Hypothalamus (tissue), 51 donors: ENCODE measurements around the gene HPGD.
A peak's percentile ranks its signal among the peaks of the same experiment; 100 is the strongest.

Source experiments
- DNase-seq, 51 donors: peaks; one replicate each; lab custom pipeline; 2025; lab: John Stamatoyannopoulos, UW

Gene HPGD

DNA sequence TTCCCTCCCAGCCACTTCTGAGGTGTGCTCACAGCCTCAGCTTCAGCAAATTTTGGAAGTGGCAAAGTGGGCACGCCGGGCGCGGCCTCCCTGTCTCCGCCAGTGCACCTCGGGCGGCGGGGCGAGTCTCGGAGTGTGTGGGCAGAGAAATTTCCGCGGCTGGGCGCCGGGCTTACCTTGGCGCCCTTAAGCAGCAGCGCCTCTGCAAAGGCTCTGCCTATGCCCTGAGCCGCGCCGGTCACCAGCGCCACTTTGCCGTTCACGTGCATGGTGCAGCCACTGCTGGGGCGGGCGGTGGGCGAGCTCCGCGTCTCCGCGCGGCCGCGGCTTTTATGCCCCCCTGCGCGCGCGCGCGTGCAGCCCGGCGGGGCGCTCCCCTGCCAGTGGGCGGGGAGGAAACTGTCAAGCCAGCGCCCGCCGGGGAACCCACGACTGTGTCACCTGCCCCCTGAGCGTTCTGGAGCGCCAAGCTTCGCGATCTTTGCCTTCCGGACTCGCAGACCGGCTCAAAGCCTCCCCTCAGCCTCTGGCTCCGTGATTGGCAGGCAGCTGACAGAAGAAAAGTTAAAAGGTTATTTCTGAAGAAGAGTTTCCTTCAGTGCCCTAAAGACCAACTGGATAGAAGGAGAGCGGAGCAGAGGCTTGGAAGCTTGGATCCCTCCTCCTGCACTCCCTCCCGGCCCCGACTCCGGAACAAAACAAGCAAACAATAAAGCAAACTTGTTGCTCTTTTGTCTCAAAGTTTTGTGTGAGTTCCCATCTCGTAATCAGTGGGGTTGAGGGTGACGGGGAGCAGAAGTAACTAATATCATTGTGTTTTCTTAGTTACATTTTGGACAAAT lies at the start of gene HPGD:
HPGD (minus strand) TSS at position 306 of the 842 bp plus-strand sequence; CDS start at position 269, 37 bp downstream.
- DNase-seq = peak in 20 of 51 donors; percentile 1 to 57 (median 10)

DNA sequence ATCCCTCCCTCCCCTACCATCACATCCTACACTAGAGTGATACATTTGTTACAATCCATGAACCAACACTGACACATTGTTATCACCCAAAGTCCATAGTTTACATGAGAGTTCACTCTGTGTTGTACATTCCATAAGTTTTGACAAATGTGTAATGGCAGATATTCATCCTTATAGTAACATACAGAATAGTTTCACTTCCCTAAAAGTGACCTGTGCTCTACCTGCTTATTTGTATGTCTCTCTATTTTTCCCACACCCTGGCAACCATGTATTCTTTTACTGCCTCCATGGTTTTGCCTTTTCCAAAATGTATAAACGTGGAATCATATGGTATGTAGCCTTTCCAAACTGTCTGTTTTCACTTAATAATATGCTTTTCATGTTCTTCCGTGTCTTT lies 42.2 kb upstream of the HPGD start:
- no peak for DNase-seq

DNA sequence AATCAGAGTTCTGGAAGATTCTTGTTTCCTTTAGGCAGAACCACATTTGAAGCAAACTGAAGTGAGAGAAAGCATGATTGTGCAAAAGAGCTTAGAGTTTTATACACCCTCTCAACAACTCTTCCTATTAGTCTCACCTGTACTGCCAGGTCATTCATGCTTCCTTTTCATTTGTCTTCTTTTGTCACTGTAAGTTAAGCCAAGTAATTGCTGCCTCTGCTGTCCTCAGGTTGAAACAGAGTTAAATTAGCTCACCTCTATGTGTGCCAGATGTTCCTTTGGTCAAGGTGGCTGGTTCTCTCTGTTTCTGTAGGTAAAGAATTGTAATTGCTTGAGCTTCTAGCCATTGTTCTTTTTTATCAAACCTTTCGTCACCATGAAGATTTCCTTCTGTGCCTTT lies 41.1 kb upstream of the HPGD start:
- no peak for DNase-seq

DNA sequence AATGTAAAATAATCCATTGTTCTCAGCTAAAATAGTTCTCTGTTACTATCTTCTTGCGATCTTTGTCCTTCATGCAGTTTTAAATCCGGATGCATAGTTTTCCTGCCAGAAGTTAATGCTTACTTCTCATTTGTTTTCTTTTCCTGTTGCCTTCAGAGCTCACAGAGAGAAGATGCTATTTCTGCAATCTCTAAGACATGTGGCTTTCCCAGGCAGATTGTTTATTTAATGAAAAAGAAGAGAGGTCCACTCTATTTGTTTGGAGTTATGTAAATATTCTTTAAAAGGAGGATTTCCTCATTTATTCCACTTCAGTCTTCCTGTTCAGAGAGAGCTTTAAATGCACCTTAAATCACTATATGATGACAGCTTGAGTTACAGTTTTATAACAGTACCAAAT lies 39.3 kb upstream of the HPGD start:
- no peak for DNase-seq

DNA sequence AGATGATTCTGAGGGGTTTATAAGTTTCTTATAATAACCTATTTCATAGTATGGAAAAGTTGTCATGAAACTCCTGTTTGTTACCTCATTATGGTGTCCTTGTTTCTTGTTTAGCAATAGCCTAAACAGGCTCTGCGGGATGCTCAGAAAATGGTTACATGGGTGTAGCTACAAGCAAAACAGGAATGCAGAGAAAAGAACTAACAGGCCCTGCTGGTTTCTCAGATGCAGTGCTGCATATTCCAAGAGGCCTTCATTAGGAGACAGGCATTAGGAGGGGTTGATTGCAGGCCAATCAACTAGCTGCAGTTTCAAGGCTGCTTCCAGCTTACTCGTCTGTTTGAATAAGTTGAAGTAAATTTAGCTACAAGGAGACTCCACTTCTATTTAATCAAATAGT lies 37.6 kb upstream of the HPGD start:
- DNase-seq = no peak

DNA sequence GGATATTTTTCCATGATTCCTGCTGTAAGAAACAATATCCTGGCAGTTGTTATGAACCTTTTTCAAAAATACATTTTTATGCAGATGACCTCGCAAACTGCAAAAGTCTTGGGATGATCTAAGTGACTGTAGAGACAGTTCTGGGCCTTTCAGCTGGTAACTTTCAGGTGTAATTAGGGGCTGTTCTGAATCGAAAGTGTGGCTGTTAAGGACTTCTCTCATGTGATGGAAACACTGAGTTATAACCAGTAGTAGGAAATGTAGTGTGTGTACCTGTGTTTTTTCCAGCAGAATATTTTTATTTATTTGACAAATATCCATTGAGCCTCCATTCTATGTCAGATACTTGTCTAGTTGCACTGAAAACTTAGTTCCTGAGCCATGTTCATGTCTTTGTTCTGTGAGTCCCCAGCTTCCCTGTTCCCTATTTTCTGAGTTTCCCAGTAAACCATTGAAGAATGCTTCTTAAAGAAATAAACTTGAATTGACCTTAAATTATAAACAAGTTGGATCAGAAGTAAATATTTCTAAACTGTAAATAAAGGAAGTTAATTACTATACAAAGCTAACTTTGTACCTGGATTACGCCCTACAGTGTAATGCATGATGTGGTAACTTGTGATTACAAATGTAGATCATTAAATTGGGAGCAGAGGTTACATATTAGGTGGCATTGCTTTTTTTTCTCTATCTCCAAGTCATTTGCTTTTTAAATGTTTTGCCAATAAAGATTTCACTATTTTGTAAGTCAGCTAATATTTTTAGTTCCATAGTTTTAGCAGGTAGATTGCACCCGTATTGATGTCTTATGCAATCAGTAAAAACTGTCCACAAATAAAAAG lies 33.7 kb upstream of the HPGD start:
- no peak for DNase-seq

DNA sequence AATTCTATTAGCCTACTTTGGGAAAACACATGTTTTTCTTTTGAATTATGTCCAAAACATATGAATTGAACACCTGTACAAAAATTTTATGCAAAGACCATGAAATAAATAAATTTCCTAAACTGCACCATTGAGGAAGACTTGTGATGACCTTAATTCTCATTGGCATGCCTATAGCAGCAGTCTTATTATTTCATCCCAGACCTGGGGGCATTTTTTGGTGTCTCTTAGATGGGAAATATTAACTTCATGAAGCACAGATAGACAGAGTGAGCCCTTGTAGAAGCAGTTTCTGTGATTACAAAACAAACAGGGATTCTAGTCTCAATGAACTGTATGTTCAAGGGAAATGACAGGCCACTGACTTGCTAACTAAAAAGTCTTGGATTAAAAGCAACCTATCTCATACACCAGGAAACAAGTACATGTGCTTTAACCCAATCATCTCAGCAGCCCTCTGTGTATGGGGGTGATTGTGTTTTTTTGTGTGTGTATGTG lies 32.0 kb upstream of the HPGD start:
- DNase-seq = no peak

DNA sequence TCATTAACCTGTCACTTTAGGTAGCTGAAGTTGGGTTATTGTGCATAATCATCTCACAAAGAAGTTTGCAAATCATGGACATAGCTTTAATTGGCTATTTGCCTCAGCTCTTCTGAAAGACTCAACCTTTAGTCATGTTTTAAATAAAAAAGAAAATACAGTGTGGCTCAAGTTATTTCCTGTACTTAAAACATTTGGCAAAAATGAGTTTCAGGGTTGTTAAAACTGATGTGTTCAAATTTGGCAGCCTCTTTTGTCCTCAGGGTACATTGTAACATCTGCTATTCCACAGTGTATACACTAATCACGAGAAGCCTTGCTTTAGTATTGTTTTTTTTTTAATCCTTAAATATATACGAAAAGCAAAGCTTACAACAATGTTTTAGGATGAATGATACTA lies 31.5 kb upstream of the HPGD start:
- no peak for DNase-seq

DNA sequence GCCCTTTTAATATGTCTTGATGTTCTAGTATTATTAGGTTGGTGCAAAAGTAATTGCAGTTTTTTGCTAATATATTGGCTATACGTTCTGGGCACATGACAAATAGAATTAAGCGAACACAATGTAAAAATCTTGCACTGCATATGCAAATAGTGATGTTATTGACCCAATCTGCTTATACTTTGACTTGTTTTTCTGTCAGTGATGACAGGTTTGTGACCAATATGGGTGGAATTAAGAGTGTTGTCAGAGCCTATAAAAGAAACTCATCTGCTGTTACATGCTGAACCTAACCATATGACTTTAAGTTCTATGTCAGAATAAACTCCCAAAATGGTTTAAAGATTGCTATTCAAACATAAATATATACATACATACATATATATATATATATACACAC lies 30.7 kb upstream of the HPGD start:
- no peak for DNase-seq

DNA sequence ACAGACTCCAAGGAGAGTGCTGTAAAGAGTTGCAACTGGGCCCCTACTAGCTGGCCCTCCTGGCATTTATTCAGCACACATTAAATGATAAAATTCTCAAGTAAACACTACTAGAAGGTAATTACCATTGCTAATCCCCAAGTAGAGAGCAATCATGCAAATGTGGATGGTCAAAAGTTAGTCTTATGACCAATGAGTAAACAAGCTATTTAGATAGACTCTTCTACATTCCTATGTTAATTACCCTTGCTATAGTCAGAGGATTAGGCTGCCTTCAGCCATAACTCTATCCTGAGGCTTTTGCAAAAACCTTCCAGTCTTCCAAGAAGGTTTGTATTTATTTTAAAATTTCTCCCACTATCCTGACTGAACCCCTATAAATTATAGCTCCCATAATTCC lies 28.3 kb upstream of the HPGD start:
- no peak for DNase-seq

DNA sequence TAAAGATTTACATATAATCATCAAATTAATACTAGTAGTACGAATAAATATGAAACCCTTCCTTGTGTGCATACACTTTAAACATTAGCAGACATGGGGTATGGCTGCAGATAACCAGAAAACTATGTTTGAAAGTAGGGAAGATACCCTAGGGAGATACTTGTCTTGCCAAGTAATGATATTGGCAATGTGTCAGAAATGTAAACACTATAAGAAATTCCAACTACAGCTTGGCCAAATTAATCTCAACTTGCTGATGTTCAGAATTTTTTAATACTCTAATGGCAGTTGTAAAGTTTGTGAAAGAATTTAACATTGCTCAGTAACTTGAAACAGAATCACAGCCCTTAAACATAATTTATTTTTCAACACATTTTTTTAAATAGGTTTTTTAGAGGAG lies 27.4 kb upstream of the HPGD start:
- no peak for DNase-seq

DNA sequence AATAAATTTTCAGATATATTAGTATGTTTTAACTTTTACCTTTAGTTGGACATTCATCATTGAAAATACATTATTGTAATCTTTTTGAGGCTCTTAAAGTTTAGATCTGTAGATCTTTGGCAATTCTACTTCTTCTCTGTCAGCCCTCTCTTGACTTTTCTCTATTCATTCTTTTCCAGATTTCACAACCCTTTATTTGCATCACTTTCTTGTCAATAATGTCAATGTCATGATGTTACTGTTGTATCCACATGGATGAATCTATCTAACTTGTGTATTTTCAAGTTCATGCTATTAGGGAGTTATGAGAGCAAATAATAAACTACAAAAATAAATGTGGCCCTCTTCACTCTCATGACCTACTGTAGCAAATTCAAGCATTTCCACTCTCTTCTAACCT lies 23.0 kb upstream of the HPGD start:
- no peak for DNase-seq

DNA sequence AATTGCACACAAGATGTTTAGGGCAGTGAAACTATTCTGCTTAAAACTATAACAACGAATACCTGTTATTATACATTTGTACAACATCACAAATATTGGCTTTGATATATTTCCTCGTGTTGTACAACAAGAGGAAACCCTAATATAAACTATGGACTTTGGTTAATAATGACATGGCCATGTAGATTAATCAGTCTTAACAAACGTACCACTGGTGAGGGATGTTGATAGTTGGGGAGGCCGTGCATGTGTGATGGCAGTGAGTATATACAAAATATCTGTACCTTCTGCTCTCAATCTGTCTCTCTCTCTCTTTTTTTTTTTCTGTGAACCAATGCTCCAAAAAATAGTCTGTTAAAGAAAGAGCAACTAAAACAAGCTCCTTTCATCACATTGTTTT lies 22.2 kb upstream of the HPGD start:
- no peak for DNase-seq

DNA sequence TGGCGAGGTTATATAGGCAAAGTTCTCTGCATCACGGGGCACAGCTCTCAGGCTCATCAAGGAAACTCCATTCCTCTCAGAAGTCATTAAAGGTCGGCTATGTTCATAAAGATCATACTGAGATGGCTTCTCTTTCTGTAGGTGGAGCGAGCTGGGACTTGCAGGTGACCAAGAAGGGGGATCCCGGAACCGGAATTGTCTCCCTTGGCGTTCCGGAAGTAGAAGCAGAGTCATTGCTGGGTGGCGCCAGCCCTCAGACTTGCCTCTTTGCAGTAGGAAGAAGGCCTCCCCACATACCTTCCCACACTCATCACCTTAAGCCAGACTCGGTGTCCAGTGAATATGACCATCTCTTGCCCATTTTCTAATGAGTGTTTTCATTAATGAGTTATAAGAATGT lies 17.9 kb upstream of the HPGD start:
- DNase-seq = no peak

DNA sequence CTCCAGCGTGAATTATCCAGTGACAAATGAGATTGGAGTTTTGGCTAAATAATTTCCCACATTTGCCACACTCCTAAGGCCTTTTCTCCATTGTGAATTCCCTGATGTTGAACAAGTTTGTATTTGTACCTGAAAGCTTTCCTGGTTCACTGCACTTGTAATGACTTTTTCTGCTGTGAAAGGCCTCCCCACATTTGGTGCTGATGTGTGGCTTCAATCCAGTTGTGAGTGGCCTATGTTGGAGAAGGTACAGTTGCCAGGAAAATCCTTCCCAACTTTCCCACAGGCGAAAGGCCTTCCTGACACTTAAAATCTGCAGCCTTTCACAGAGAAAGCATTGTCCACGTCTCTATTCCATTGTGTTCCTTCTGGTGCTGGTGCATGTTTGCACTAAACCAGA lies 17.3 kb upstream of the HPGD start:
- DNase-seq = no peak

DNA sequence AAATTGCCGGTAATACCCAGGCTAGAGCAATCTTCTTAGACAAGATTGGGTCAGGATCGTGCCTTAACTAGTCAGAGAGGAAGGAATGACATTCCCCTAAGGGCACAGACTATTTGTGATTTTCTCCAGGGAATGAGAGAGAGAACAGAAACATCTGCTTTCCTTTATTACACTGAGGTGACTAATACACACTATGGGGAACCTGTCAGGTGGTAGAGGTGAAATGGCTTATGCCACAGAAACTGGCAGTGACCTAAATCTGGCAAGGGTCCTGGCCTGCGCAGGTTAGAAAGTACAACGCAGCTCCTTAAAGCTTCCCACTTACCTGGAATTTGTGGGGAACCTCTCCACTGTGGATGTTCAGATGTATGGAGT lies 16.6 kb upstream of the HPGD start:
- DNase-seq = no peak

DNA sequence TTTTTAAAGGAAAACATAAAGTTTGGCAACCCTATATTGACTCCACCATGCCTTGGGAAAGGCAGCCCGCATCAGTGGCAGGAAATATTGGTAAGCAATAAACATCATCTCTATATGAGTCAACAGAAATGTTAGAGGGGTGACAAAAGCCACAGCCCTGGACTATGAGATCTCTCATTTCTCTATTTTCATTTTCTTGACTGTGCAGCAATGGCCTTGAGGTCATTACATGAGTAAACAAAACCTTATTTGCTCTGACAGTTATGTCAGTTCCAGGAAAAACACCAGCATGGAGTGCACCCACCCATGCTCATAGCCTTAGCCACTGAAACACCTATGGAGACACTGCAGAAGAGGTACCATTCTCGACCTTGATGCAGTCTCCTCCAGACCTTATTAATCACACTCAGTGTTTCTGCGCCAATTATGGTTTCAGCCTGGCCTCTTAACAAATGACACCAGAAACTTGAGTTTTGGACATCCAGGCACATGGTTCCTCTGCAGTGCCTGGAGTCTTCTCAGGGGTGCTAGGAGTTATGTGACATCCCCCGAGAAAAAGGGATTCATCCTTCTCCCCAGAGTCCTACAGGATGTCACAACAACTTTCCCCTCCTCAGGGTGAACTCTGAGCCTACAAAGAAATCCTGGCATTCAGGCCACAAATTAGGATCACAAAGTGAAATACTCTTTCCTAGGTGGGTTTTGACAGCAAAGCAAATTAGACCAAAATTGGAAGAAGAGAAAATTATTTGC lies 16.0 kb upstream of the HPGD start:
- DNase-seq = no peak

DNA sequence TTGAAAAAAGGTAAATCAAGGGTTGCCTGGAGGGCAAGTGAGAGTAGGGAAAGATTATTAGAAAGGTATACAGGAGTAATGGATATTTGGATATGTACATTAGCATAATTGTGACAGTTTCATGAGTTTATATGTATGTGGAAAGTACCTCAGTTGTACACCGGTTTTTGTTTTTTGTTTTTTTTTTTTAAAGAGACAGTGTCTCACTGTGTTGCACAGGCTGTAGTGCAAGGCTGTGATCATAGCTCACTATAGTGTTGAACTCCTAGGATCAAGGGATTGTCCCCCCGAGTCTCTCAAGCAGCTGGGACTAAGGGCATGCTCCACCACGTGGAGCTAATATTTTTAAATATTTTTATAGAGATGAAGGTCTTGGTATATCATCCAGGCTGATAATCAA lies 15.3 kb upstream of the HPGD start:
- DNase-seq = no peak

DNA sequence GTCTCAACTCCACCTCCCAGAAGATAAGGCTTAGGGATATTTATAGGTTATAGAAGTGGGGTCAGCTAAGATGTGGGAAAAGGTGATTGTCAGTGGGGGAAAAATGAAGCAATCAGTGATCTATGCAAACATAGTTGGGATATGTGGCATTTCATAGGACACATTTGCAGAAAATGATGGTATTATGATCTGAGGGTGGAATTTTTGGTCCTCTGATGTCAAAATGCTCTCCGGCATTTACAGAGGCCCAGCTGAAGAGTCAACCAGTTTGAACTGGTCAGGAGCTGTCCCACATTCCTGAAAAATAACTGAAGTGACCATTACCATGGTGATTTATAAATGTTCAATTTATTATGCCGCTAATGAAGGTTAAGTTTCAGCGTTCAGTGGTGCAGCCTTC lies 12.2 kb upstream of the HPGD start:
- no peak for DNase-seq

DNA sequence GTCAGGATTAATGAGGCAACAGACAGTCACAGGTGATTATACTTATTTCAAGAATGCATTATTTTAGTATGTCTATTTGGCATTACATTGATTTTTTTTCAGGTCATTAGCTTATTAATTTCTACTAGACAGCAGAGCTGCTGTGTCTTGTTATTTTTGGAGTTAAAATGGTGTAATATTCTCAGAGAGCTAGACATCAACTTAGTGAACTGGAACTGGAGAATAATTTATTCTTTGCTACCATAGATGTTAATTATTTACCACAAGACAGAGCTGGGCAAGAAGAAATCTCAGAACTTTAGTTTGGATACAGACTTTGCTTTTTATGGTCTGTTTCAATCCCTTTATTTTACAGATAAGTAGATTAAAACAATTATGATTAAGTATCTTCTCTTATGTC lies 10.2 kb upstream of the HPGD start:
- DNase-seq = no peak

DNA sequence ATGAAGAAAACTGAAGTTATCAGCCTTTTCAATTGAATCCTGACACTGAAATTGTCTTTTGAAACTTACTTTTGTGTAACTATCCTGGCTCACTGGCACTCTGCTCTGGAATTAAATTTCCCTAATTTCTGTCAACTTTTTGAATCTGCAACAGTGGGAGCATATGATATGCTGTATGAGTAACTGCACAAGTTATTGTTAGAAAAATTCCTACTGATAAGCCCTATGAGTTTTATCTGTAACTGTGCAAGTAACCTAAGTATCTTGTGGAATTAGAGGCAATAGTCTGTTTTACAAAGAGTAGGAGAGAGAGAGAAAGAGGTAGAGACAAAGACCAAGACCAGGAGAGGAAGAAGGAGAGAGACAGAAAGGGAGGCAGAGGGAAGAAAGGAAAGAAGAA lies 9.2 kb upstream of the HPGD start:
- DNase-seq = no peak
